Fibroblast of skin of left biceps (primary cell): ENCODE results near the gene TLK2.
"Not testable (repeated sequence)": the region's sequence is repeated elsewhere in the genome, so short reads cannot be mapped to it uniquely, and the experiment has no call there.

Experiments used
- DNase-seq, 2 experiments: peaks; one replicate each; pipeline ENCODE4 v3.0.0-alpha.2; 2013; ENCODE audit warnings: low read depth in 2 of 2

Gene TLK2

DNA sequence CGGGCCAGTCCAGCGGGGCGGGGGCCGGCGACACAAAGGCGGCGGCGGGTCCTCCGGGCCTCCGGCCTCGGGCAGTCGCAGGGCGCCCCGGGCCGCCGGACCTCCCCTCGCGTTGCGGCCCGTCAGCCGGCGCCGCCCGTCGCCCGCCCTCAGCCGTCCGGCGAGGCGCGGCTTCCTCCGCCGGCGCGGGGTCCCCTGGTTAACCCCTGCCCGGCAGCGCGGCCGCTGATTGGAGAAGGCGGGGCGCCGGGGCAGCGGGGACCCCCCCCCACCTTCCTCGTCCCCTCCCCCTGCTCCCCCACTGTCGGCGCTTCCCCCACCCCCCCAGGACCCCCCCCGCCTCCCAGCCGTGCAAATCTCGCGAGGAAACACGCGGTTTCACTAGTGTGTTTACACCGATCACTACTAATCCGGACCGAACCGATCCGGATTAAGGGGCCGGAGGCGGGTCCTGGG lies at the start of gene TLK2:
TSS of gene TLK2 (plus strand) at position 402 of the 456 bp plus-strand sequence. CDS start 2,301 bp downstream, outside the sequence.
- DNase-seq, result peak; percentile 53 to 64

DNA sequence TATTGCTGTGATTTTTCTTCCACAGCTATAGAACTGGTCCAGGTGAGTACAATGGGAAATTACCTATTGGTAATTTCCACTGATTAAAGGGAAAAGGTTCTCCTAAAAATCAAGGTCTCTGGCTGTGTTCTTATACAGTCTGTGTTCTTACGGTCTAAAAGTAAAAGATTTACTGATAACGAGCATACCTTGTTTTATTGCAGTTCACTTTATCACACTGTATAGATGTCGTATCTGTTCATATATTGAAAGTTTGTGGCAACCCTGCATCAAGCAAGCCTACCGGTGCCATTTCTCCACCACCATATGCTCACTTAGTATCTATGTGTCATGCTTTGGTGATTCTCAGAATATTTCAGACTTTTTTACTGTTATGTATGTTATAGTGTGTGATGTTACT lies 43.4 kb upstream of the TLK2 start:
- DNase-seq, result not testable (repeated sequence)

DNA sequence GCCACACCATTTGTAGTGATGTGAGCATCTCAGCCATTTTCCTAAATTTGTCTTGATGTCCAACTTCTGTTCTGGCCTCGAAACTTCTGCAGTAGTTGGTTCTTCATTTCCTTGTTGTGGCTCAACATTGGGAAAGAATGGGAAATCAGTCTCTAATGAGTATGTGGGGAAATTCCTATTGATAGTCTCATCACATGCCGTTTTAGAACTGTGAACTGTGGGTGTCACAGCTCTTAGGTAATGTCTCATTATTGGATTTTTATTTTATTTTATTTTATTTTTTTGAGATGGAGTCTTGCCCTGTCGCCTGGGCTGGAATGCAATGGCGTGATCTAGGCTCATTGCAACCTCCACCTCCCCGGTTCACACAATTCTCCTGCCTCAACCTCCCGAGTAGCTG lies 37.4 kb upstream of the TLK2 start:
- not testable (repeated sequence) for DNase-seq

DNA sequence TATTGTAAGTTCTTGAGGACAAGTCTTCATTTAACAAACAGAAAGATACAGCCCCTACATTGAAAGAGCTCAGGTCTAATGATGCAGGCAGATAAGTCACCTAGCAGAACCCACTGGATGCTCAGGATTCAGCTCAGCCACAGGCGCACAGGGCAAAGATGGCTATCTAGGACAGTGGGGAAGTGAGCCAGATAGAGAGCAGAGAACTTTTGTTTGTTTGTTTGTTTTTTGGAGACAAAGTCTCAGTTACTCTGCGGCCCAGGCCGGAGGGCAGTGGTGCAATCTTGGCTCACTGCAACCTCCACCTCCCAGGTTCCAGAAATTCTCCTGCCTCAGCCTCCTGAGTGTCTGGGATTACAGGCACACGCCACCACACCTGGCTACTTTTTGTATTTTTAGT lies 34.6 kb upstream of the TLK2 start:
- DNase-seq, result no peak

DNA sequence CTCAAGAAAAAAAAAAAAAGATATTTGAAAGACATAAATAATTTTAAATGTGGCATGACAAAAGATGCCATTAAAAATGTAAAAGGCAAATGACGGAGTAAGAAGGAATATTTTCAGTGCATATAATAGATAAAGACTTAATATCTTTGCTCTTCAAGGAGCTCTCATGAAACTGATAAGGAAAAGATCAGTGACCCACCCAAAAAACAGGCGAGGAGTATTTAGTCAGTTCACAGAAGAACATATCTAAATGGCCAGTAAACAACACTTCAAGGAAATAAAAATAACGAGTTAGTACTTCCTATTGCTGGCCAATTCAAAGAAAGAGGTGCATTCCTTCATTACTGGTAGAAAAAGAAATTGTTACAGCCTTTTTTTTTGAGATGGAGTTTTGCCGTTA lies 32.8 kb upstream of the TLK2 start:
- not testable (repeated sequence) for DNase-seq

DNA sequence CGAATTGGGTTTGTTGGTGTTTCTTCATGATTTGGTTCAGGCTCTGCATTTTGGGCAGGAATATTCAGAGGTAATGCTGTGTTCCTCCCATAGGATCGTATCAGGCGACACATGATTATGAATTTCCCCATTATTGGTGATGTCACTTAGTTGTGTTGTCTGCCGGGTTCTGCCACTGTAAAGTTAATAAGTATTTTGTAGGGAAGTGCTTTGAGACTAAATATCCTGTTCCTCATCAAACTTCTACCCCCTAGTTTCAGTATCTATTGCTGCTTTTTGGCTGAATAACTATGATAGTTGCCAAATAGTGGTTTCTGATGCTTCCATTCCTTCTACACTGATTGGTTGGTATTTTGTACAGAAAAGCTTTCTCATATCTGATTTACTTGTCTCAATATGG lies 26.4 kb upstream of the TLK2 start:
- DNase-seq, result not testable (repeated sequence)

DNA sequence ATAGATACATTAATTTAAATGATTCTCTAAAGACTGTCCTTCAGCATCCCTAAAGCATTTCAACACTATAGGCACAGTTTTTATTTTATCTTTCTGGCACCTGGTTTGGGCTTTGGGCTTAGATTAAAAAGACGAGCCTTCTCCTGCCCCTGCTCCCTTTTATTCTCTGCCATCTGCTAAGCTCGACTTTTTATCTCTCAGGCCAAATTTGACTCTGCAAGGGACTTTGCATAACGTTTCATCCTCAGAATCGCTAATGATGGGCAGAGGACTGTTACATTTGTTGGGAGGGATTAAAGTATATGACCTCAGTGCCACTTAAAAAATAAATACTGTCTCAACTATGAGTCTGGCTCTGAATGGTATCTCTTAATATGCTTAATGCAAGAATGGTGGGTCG lies 25.6 kb upstream of the TLK2 start:
- not testable (repeated sequence) for DNase-seq

DNA sequence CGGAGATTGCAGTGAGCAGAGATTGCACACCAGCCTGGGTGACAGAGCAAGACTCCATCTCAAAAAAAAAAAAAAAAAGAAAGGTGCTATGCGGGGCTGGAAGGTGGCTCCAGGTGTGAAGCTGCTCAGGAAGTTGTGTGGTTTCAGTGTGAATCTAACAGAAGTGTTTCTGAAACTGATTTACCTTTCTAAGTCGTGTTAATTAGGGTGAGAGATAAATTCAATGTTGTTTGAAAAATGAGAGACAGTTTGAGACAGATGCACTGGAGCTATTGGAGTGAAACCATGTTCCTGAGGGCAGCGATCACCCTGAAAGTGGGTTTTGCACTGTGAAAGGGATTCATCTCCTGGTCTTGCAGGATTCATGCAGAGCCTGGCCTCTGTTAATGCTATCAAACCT lies 25.0 kb upstream of the TLK2 start:
- DNase-seq, result not testable (repeated sequence)

DNA sequence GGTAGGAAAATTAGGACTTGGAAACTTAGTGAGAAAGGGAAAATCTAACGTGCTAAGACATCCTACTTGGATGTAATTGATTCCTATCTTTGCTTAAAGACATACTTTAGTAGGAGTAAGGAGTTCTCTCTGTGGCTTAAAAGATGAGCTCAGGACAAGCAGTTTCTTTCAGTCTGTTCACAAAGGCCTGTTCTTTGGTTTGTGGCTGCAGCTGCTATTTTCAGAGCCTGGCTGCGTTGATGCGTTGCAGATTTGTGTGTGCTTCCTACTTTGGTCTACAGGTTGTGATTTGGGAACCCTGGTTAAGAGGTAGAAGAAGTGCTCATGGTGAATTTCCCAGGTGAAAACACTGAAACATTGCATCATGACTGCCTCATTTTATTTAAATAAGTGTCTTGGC lies 24.5 kb upstream of the TLK2 start:
- not testable (repeated sequence) for DNase-seq

DNA sequence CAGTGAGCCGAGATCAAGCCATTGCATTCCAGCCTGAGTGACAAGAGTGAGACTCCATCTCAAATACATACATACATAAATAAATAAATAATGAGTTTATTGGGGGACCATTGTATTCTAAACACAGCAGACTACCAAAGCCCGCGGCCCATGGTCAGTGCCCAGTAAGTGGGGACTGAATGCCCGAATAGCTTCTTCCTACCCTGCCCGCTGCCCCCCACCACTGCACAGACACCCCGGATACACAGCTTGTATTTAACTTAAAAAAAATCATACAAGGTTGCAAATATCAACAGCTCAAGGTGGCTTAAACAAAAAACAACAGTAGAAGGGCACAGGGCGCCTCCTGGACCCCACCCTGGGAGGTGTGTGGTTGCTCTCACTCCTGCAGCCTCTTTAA lies 22.6 kb upstream of the TLK2 start:
- no peak for DNase-seq

DNA sequence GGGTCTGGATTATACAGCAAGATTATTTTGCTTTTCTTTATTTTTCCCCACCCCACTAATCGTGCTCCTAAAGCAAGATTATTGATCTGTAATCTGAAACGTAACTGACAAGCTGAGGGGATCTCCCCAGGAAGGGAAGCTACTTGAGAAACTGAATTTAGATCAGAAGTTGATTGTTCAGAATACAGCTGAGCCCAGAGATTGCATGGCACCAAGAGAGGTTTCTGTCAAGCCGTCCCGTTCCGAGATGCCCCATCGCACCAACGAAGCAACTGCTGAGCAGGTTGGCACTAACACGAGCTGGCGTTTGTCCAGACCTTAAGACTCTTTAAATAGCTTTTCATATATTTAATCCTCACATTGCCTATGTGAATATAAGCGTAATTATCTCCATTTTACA lies 20.1 kb upstream of the TLK2 start:
- not testable (repeated sequence) for DNase-seq

DNA sequence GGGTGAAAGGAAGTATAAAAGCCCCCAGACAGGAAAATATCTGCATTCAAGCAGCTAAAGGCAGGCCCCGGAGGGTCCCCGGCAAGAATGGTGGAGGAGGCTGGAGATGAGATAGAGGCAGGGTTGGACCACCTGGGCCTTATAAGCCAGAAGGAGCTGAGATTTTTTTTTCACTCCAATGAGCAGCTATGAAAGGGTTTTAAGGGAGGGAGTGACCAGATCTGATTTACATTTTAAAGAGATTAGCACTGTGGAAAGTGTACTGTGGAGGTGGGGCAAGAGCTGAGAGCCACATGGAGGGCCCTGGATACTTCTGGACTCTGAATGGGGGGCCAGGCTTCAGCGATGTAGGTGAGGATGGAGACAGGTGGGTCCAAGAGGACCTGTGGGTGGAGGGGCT lies 14.2 kb upstream of the TLK2 start:
- not testable (repeated sequence) for DNase-seq

DNA sequence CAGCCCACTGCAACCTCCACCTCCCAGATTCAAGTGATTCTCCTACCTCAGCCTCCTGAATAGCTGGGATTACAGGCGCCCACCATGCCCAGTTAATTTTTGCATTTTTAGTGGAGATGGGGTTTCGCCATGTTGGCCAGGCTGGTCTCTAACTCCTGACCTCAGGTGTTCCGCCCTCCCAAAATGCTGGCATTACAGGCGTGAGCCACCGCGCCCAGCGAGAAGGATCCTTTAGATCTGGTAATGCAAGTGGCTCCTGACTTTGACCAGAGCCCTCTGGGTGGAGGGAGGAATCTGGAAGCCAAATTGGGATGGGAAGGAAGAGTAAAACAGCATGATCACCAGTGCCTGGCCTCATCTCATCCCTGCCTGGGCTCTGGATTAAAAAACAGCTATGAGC lies 13.4 kb upstream of the TLK2 start:
- DNase-seq, result not testable (repeated sequence)

DNA sequence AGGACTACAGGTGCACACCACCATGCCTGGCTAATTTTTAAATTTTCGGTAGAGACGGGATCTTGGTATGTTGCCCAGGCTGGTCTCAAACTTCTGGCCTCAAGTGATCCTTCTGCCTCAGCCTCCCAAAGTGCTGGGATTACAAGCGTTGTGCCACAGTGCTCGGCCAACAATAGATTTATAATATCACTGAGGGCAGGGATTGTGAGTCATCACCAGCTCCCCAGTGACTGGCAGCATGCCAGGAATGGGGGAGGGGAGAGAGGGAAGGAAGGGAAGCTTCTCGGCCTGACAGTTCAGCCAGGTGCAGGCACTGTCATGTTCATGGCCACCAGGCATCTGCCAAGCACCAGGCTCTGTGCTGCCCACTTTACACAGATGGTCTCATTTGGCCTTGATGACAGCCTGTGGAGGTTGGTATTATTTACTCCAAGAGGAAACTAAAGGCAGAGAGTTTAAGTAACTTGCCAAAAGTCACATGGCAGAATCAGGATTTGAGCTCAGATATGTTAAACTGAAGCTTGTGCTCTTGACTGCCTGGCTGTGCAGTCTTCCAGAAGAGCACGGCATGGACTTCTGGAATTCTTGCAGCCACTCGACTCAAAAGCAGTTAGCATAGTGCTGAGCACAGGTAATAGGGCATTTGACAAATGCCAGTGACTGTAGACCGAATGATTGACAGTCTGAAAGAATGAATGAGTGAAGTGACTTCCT lies 7.8 kb upstream of the TLK2 start:
- DNase-seq, result peak; percentile 9 to 18

DNA sequence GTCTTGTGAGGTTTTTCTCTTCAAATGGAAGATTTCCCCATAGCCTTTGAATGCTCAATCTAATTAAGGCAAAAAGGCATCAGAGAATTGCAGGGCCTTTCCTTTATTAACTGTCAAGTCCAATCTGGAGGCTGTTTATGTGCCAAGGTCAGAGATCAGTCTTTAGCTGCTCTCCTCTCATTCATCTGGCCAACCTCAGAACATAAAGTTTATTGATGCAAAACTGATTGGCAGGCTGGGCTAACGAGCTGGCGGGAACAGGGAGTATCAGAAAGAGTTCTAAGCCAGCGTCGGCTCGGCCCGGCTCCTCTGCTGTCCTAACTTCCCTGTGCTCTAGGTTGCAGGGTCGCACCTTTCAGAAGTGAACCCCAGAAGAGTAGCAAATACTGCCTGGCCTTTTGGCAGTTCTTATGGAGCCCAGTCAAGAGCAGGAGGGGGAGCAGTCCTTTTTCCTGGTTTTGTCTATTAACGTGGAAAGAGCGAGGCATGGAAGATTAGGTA lies 7.2 kb upstream of the TLK2 start:
- DNase-seq, result not testable (repeated sequence)

DNA sequence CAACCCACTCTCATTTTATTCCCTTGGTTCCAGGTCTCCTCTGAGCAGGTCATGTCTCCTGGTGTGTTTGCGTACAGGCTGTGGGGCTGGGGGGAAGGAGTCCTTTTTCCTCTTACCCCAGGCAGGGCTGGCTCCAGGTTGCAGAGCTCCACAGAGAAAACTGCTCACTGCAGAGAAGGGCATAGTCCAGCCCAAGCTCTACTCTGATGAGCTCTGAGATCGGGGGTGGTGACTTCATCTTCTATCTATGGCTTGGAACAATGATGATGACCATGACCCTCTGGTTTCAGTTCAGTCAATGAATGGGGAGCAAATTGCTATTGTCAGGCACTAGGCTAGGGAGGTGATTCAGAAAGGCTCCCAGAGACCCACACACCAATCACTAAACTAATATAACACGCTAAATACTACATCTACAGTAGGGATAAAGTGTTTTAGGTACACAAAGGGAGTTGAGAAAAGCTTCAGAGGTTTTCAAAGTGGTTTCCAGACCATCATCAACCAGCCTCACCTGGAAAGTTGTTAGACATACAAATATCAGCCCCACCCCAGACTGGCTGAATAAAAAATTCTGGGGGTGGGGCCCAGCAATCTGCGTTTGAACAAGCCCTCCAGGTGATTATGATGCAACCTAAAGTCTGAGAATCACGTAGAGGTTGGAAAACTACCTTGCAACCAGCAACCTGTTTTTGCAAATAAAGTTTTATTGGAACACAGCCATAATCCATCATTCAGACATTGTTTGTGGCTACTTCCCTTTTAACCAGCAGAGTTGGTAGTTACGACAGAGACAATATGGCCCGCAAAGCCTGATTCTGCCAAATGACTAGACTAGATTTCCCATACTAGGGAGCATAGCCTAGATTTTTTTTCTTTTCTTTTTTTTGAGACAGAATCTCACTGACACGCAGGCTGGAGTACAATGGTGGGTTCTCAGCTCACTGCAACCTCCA lies 5.3 kb upstream of the TLK2 start:
- DNase-seq, result not testable (repeated sequence)

DNA sequence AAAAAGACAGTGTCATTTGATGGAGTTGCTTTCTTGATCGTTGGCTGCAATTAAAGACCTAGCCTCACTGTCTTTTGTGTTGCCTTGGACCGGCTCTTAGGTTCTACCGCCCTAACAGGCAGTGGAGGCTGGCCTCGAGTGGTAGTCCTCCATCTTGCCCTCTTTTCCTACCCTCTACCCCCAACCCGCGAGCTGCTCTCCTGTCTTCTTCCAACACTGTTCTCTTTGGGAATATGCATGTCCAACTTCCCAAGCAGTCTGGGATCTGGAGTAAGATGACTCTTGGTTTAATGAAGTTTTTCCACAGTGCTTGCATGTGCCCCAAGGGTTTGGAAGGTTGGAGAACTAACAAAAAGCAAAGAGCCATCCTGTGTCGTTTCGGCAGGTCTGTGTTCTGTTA lies 1.5 kb upstream of the TLK2 start:
- DNase-seq, result not testable (repeated sequence)

DNA sequence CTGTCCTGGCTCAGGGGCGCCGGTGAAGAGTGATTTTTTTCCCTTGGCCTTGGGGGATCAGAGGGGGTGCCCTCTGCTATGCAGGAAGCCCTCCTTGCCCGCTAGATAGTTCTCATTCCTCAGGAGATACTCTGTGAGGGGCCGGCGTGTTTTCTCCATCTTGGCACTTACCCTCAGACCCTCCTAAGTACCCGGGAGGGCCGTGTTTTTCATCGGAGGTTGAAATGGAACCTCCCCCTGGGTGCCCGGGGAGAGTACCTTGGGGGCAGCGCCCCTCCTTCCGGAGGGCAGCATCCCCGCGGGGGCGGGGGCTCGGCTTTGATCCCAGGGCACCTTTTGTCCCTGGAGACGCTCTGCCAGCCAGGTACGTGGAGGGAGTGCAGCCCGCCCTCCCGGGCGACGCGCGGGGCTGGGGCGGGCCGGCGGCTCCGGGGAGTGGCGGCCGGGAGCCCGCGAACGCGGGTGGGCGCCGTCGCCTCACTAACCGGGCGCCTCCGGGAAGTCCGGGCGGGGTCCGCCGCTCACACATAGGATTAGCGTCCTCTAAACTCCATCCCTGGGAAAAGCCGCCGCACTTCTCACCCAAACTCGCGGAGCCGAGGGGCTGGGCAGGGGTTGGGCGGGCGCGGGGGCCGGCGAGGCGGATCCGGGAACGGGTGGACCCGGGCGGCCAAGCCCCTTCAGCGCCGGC lies 762 bp upstream of the TLK2 start:
- DNase-seq, result not testable (repeated sequence)

DNA sequence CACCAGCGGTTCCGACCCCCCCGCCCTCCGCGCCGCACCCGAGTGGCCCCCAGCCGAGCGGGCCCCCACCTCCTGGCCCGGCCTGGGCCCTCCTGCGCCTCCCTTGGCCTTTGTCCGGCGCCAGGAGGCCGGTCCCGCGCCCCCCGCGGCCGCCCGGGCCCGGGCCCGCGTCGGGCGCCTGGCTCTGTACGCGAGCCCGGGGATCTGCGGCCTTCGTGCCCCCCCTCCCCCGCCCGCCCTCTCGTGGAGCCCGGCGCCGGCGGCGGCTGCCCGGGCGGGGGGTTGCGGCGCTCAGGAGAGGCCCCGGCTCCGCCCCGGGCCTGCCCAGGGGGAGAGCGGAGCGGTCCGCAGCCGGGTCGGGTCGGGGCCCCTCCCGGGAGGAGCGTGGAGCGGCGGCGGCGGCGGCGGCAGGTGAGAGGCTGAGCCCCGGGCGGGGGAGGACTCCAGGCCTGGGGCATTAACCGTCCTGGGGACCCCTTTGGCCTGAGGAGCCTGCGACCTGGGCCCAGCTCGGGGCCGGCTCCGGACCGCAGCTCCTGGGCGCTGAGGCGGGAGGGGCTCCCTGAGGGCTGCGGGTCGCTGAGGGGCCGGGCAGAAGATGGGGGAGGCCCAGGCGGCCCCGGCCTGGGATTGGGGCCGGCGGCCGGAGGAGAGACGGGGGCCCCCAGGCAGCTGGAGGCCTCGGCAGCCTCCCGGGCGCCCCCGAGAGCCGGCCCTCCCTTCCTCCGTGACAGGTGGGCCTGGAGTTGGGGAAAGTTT lies 434 bp downstream of the TLK2 start:
- DNase-seq, result not testable (repeated sequence)

DNA sequence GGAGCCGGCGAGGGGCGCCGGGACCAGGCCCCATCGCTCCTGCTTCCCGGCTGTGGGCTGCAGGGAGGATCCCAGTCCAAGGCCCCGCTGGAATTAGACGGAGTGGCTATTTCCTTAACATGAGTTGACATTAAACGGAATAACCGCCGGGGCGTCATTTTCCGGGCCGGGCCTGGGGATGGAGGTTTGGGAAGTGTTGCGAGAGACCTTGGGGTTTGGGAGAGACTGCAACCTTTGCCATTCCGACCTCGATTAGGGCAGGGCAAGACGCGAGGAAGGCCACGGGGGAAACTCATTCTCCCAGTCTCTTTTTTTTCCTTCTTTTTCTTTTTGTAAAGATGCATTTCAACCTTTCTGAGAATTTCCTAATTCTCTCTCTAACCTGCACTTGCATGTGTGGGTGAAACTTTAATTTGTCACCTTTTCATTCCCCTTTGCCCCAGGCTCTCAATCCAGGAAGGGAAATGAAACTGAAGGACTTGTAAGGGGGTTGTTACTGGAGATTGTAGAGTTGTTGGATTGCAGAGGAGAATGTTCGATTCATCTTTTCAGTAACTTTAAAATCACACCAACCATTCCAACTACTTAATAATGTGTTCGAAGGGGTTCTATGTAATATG lies 1.1 kb downstream of the TLK2 start:
- DNase-seq, result not testable (repeated sequence)

DNA sequence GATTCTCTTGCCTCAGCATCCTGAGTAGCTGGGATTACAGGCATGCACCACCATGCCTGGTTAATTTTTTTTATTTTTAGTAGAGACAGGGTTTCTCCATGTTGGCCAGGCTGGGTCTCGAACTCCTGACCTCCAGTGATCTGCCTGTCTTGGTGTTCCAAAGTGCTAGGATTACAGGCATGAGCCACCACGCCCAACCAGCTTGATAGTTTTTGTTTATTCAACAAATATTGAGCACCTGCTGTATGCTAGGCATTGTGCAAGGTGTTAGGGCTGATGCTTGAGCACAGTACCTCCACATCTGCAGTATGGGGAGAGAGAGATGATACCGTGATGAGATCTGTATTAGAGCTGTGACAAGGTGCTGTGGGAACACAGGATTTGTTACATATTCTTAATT lies 3.9 kb downstream of the TLK2 start:
- DNase-seq, result not testable (repeated sequence)
